ENCODE measurements around the gene ALOX12B.
"Not testable (repeated sequence)": the region's sequence is repeated elsewhere in the genome, so short reads cannot be mapped to it uniquely, and the experiment has no call there.

ALOX12B gene

GRCh38 chr17:8066841-8067775 is 20.4 kb downstream of the ALOX12B start:
- Histone ChIP-seq H3K27me3 (ENCODE audit: control insufficient read depth, insufficient read depth, low read length) (peaks cover 52% of the 10 kb centered on the region), H3K9me3 (ENCODE audit: control insufficient read depth, low read length) (no peaks in the 10 kb centered on the region), H3K9ac (ENCODE audit: low read length) (no peak overlapping the region), H3K36me3 (ENCODE audit: control insufficient read depth, insufficient read depth, low read length) (no peaks in the 10 kb centered on the region), H3K4me1 (ENCODE audit: control insufficient read depth, insufficient read depth, low read length) (peaks cover 17% of the 10 kb centered on the region), H3K4me3 (ENCODE audit: low read length) (no peak overlapping the region)

GRCh38 chr17:8064561-8065019 is 22.9 kb downstream of the ALOX12B start:
- no peaks in the 10 kb centered on the region for H3K9me3 ChIP-seq (ENCODE audit: control insufficient read depth, low read length)
- peaks cover 32% of the 10 kb centered on the region for H3K27me3 ChIP-seq (ENCODE audit: control insufficient read depth, insufficient read depth, low read length)
- no peaks in the 10 kb centered on the region for H3K36me3 ChIP-seq (ENCODE audit: control insufficient read depth, insufficient read depth, low read length)
- H3K9ac ChIP-seq (ENCODE audit: low read length), result no peak overlapping the region
- no peak overlapping the region for H3K4me3 ChIP-seq (ENCODE audit: low read length)
- H3K4me1 ChIP-seq (ENCODE audit: control insufficient read depth, insufficient read depth, low read length), result peaks cover 14% of the 10 kb centered on the region

- Histone ChIP-seq H3K27me3 (ENCODE audit: control insufficient read depth, insufficient read depth, low read length) (peaks cover 32% of the 10 kb centered on the region), H3K9me3 (ENCODE audit: control insufficient read depth, low read length) (no peaks in the 10 kb centered on the region), H3K4me1 (ENCODE audit: control insufficient read depth, insufficient read depth, low read length) (peaks cover 8% of the 10 kb centered on the region), H3K9ac (ENCODE audit: low read length) (no peak overlapping the region), H3K36me3 (ENCODE audit: control insufficient read depth, insufficient read depth, low read length) (no peaks in the 10 kb centered on the region), H3K4me3 (ENCODE audit: low read length) (no peak overlapping the region)
Measured at GRCh38 chr17:8063761-8064534, 23.6 kb downstream of the ALOX12B start.

GRCh38 chr17:8062807-8063483 is 24.6 kb downstream of the ALOX12B start:
- Histone ChIP-seq H3K9ac (ENCODE audit: low read length) (no peak overlapping the region), H3K4me1 (ENCODE audit: control insufficient read depth, insufficient read depth, low read length) (peaks cover 3% of the 10 kb centered on the region), H3K36me3 (ENCODE audit: control insufficient read depth, insufficient read depth, low read length) (no peaks in the 10 kb centered on the region), H3K4me3 (ENCODE audit: low read length) (no peak overlapping the region), H3K27me3 (ENCODE audit: control insufficient read depth, insufficient read depth, low read length) (peaks cover 30% of the 10 kb centered on the region), H3K9me3 (ENCODE audit: control insufficient read depth, low read length) (no peaks in the 10 kb centered on the region)

- Histone ChIP-seq H3K36me3 (ENCODE audit: control insufficient read depth, insufficient read depth, low read length) (no peaks in the 10 kb centered on the region), H3K9ac (ENCODE audit: low read length) (no peak overlapping the region), H3K9me3 (ENCODE audit: control insufficient read depth, low read length) (no peaks in the 10 kb centered on the region), H3K27me3 (ENCODE audit: control insufficient read depth, insufficient read depth, low read length) (peaks cover 29% of the 10 kb centered on the region), H3K4me3 (ENCODE audit: low read length) (no peak overlapping the region), H3K4me1 (ENCODE audit: control insufficient read depth, insufficient read depth, low read length) (peaks cover 6% of the 10 kb centered on the region)
Measured at GRCh38 chr17:8062435-8062806, 25.1 kb downstream of the ALOX12B start.

- Histone ChIP-seq H3K4me1 (ENCODE audit: control insufficient read depth, insufficient read depth, low read length) (peaks cover 12% of the 10 kb centered on the region), H3K27me3 (ENCODE audit: control insufficient read depth, insufficient read depth, low read length) (peaks cover 29% of the 10 kb centered on the region)
- not testable (repeated sequence) for H3K9me3 ChIP-seq (ENCODE audit: control insufficient read depth, low read length); H3K9ac ChIP-seq (ENCODE audit: low read length); H3K36me3 ChIP-seq (ENCODE audit: control insufficient read depth, insufficient read depth, low read length); H3K4me3 ChIP-seq (ENCODE audit: low read length)
Measured at GRCh38 chr17:8061851-8062250, 25.7 kb downstream of the ALOX12B start.

- H3K4me3 ChIP-seq (ENCODE audit: low read length), result no peak overlapping the region
- peaks cover 27% of the 10 kb centered on the region for H3K4me1 ChIP-seq (ENCODE audit: control insufficient read depth, insufficient read depth, low read length)
- H3K9me3 ChIP-seq (ENCODE audit: control insufficient read depth, low read length), result no peaks in the 10 kb centered on the region
- no peak overlapping the region for H3K9ac ChIP-seq (ENCODE audit: low read length)
- no peaks in the 10 kb centered on the region for H3K36me3 ChIP-seq (ENCODE audit: control insufficient read depth, insufficient read depth, low read length)
- peaks cover 29% of the 10 kb centered on the region for H3K27me3 ChIP-seq (ENCODE audit: control insufficient read depth, insufficient read depth, low read length)
Measured at GRCh38 chr17:8060274-8060673, 27.2 kb downstream of the ALOX12B start.

GRCh38 chr17:8059131-8059530 is 28.4 kb downstream of the ALOX12B start:
- H3K36me3 ChIP-seq (ENCODE audit: control insufficient read depth, insufficient read depth, low read length), result no peaks in the 10 kb centered on the region
- H3K4me3 ChIP-seq (ENCODE audit: low read length), result no peak overlapping the region
- peaks cover 27% of the 10 kb centered on the region for H3K4me1 ChIP-seq (ENCODE audit: control insufficient read depth, insufficient read depth, low read length)
- no peaks in the 10 kb centered on the region for H3K9me3 ChIP-seq (ENCODE audit: control insufficient read depth, low read length)
- no peak overlapping the region for H3K9ac ChIP-seq (ENCODE audit: low read length)
- peaks cover 29% of the 10 kb centered on the region for H3K27me3 ChIP-seq (ENCODE audit: control insufficient read depth, insufficient read depth, low read length)

GRCh38 chr17:8057691-8058114 is 29.8 kb downstream of the ALOX12B start:
- H3K27me3 ChIP-seq (ENCODE audit: control insufficient read depth, insufficient read depth, low read length), result peaks cover 20% of the 10 kb centered on the region
- peaks cover 27% of the 10 kb centered on the region for H3K4me1 ChIP-seq (ENCODE audit: control insufficient read depth, insufficient read depth, low read length)
- H3K36me3 ChIP-seq (ENCODE audit: control insufficient read depth, insufficient read depth, low read length), result no peaks in the 10 kb centered on the region
- H3K9me3 ChIP-seq (ENCODE audit: control insufficient read depth, low read length), result no peaks in the 10 kb centered on the region
- H3K9ac ChIP-seq (ENCODE audit: low read length), result peak overlapping the region; percentile 13
- H3K4me3 ChIP-seq (ENCODE audit: low read length), result no peak overlapping the region

- Histone ChIP-seq H3K4me1 (ENCODE audit: control insufficient read depth, insufficient read depth, low read length) (peaks cover 27% of the 10 kb centered on the region), H3K36me3 (ENCODE audit: control insufficient read depth, insufficient read depth, low read length) (no peaks in the 10 kb centered on the region), H3K27me3 (ENCODE audit: control insufficient read depth, insufficient read depth, low read length) (peaks cover 15% of the 10 kb centered on the region), H3K9ac (ENCODE audit: low read length) (peak overlapping the region; percentile 13), H3K4me3 (ENCODE audit: low read length) (no peak overlapping the region), H3K9me3 (ENCODE audit: control insufficient read depth, low read length) (no peaks in the 10 kb centered on the region)
Measured at GRCh38 chr17:8056976-8057625, 30.4 kb downstream of the ALOX12B start.

- Histone ChIP-seq H3K9ac (ENCODE audit: low read length) (peak overlapping the region; percentile 13), H3K4me1 (ENCODE audit: control insufficient read depth, insufficient read depth, low read length) (peaks cover 27% of the 10 kb centered on the region), H3K9me3 (ENCODE audit: control insufficient read depth, low read length) (no peaks in the 10 kb centered on the region), H3K4me3 (ENCODE audit: low read length) (no peak overlapping the region), H3K27me3 (ENCODE audit: control insufficient read depth, insufficient read depth, low read length) (peaks cover 18% of the 10 kb centered on the region), H3K36me3 (ENCODE audit: control insufficient read depth, insufficient read depth, low read length) (no peaks in the 10 kb centered on the region)
Measured at GRCh38 chr17:8056232-8056975, 31.1 kb downstream of the ALOX12B start.

Data from mucosa of stomach (tissue), 1 donor.